ENCODE data around the gene BBS4.

DNA sequence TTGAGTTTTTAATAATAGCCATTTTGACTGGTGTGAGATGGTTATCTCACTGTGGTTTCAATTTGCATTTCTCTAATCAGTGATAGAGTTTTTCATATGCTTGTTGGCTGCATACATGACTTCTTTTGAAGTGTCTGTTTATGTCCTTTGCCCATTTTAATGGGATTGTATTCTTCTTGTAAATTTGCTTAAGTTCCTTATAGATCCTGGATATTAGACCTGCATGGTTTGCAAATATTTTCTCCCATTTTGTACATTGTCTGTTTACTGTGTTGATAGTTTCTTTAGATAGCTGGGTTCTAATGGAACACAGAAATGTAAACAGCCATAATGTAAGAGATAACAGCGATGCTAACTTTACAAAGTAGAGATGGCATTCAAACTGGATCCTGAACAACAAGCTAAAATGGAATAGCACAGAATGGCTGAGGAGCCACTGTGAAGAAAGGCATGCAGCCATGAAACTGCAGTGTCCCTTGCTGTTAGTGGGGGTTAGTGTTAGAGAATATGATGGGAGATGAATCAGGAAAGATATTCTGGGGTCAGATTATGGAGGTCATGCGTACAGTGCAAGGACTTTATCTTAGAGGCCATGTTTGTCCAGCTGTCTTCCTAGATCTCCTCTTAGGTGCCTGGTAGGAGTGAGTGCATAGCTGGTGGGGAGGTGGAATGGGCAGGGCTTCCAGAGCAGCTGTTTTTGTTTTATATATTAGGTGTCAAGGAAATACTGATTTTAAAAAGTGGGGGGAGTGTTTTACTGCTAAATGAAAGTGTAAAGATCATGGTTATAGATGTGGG is 48.1 kb downstream of the BBS4 start:
- TF ChIP-seq CTCF (IDR thresholded peaks at IDR 0.05), result no peak
- TF ChIP-seq POLR2AphosphoS5 (IDR thresholded peaks at IDR 0.05), result no peak
- TF ChIP-seq EP300 (IDR thresholded peaks at IDR 0.05), result no peak
- no peak for TF ChIP-seq POLR2A (IDR thresholded peaks at IDR 0.05; ENCODE audit: low read depth)

Data from esophagus muscularis mucosa (tissue), 4 donors.